ENCODE measurements around the gene FOXL3.

Gene FOXL3

GRCh38 chr7:279821-280220, 10.1 kb upstream of the FOXL3 start:
- no peaks in the 10 kb centered on the region for H3F3A ChIP-seq (ENCODE audit: insufficient read depth)
- H3K36me3 ChIP-seq (ENCODE audit: low read length), result no peaks in the 10 kb centered on the region
- H3K27me3 ChIP-seq (ENCODE audit: low read length), result no peaks in the 10 kb centered on the region; the same call in 1 of the 2 replicates
- H3K27ac ChIP-seq (ENCODE audit: low read depth, low read length), result no peak overlapping the region
- no peak overlapping the region for H2AFZ ChIP-seq (ENCODE audit: low read depth, low read length, severe bottlenecking)
- no peaks in the 10 kb centered on the region for H4K20me1 ChIP-seq (ENCODE audit: low read depth, low read length)
- TF ChIP-seq EZH2phosphoT487 (conservative IDR thresholded peaks at IDR 0.05; ENCODE audit: low read length), result no peak
- TF ChIP-seq, protein P1, sequence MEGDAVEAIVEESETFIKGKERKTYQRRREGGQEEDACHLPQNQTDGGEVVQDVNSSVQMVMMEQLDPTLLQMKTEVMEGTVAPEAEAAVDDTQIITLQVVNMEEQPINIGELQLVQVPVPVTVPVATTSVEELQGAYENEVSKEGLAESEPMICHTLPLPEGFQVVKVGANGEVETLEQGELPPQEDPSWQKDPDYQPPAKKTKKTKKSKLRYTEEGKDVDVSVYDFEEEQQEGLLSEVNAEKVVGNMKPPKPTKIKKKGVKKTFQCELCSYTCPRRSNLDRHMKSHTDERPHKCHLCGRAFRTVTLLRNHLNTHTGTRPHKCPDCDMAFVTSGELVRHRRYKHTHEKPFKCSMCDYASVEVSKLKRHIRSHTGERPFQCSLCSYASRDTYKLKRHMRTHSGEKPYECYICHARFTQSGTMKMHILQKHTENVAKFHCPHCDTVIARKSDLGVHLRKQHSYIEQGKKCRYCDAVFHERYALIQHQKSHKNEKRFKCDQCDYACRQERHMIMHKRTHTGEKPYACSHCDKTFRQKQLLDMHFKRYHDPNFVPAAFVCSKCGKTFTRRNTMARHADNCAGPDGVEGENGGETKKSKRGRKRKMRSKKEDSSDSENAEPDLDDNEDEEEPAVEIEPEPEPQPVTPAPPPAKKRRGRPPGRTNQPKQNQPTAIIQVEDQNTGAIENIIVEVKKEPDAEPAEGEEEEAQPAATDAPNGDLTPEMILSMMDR (IDR thresholded peaks at IDR 0.05; ENCODE audit: insufficient read depth, low read length, poor library complexity, severe bottlenecking), result no peak
- H3K79me2 ChIP-seq (ENCODE audit: insufficient read depth, low read length), result no peaks in the 10 kb centered on the region
- 0 out of 2 replicates have a peak, but pooled peaks cover 5% of the 10 kb centered on the region for H3K9me2 ChIP-seq (replicated peaks; ENCODE audit: insufficient read depth, low read length)
- no peak overlapping the region for H3K4me2 ChIP-seq (ENCODE audit: low read depth, low read length, poor library complexity, severe bottlenecking)
- H3K4me3 ChIP-seq (ENCODE audit: insufficient read depth, low read length, poor library complexity, severe bottlenecking), result no peak overlapping the region
- peaks cover 15% of the 10 kb centered on the region; the same call in 1 of the 2 replicates for H3K9me3 ChIP-seq (ENCODE audit: insufficient read depth, low read length)
- H3K9ac ChIP-seq (ENCODE audit: low read length), result no peak overlapping the region

GRCh38 chr7:280461-280860, 9.5 kb upstream of the FOXL3 start:
- 0 out of 2 replicates have a peak, but pooled peaks cover 5% of the 10 kb centered on the region for H3K9me2 ChIP-seq (replicated peaks; ENCODE audit: insufficient read depth, low read length)
- peaks cover 15% of the 10 kb centered on the region; the same call in 1 of the 2 replicates for H3K9me3 ChIP-seq (ENCODE audit: insufficient read depth, low read length)
- no peak overlapping the region for H3K9ac ChIP-seq (ENCODE audit: low read length)
- H3K4me3 ChIP-seq (ENCODE audit: insufficient read depth, low read length, poor library complexity, severe bottlenecking), result no peak overlapping the region
- H3K27me3 ChIP-seq (ENCODE audit: low read length), result no peaks in the 10 kb centered on the region; the same call in 1 of the 2 replicates
- no peaks in the 10 kb centered on the region for H3K36me3 ChIP-seq (ENCODE audit: low read length)
- no peak for TF ChIP-seq EZH2phosphoT487 (conservative IDR thresholded peaks at IDR 0.05; ENCODE audit: low read length)
- TF ChIP-seq, protein P1 (IDR thresholded peaks at IDR 0.05; ENCODE audit: insufficient read depth, low read length, poor library complexity, severe bottlenecking), result no peak
- H4K20me1 ChIP-seq (ENCODE audit: low read depth, low read length), result no peaks in the 10 kb centered on the region
- H3F3A ChIP-seq (ENCODE audit: insufficient read depth), result no peaks in the 10 kb centered on the region
- no peaks in the 10 kb centered on the region for H3K79me2 ChIP-seq (ENCODE audit: insufficient read depth, low read length)
- no peak overlapping the region for H3K4me2 ChIP-seq (ENCODE audit: low read depth, low read length, poor library complexity, severe bottlenecking)
- H3K27ac ChIP-seq (ENCODE audit: low read depth, low read length), result no peak overlapping the region
- H2AFZ ChIP-seq (ENCODE audit: low read depth, low read length, severe bottlenecking), result no peak overlapping the region

GRCh38 chr7:281637-282036, 8.3 kb upstream of the FOXL3 start:
- no peak overlapping the region for H3K27ac ChIP-seq (ENCODE audit: low read depth, low read length)
- peaks cover 15% of the 10 kb centered on the region; the same call in 1 of the 2 replicates for H3K9me3 ChIP-seq (ENCODE audit: insufficient read depth, low read length)
- H3K36me3 ChIP-seq (ENCODE audit: low read length), result no peaks in the 10 kb centered on the region
- no peaks in the 10 kb centered on the region for H3F3A ChIP-seq (ENCODE audit: insufficient read depth)
- H3K27me3 ChIP-seq (ENCODE audit: low read length), result no peaks in the 10 kb centered on the region; the same call in 1 of the 2 replicates
- no peak overlapping the region for H2AFZ ChIP-seq (ENCODE audit: low read depth, low read length, severe bottlenecking)
- H4K20me1 ChIP-seq (ENCODE audit: low read depth, low read length), result no peaks in the 10 kb centered on the region
- H3K9ac ChIP-seq (ENCODE audit: low read length), result no peak overlapping the region
- no peak overlapping the region for H3K4me2 ChIP-seq (ENCODE audit: low read depth, low read length, poor library complexity, severe bottlenecking)
- H3K4me3 ChIP-seq (ENCODE audit: insufficient read depth, low read length, poor library complexity, severe bottlenecking), result no peak overlapping the region
- TF ChIP-seq, protein P1 (IDR thresholded peaks at IDR 0.05; ENCODE audit: insufficient read depth, low read length, poor library complexity, severe bottlenecking), result no peak
- no peak for TF ChIP-seq EZH2phosphoT487 (conservative IDR thresholded peaks at IDR 0.05; ENCODE audit: low read length)
- 0 out of 2 replicates have a peak, but pooled peaks cover 5% of the 10 kb centered on the region for H3K9me2 ChIP-seq (replicated peaks; ENCODE audit: insufficient read depth, low read length)
- no peaks in the 10 kb centered on the region for H3K79me2 ChIP-seq (ENCODE audit: insufficient read depth, low read length)

All from SU-DHL-6 (cell line).